Prostate gland (tissue), 2 donors: ENCODE data around the gene DNAJB14. TPM values are rescaled to one million over a fixed set of nuclear protein-coding genes. Genes with fewer than 3 reads are reported as not detected.

Experiments
- DNase-seq: peaks from one replicate; pipeline ENCODE4 v3.0.0-alpha.2; 2019; ENCODE audit warnings: low spot score
- H3K27ac ChIP-seq, 2 donors: fragments of 200-600 bp; sonication (generic); 2 replicates each; pipeline ENCODE4 v1.5.1; 2017 to 2019
- H3K27me3 ChIP-seq: fragments of 200-600 bp; sonication (generic); replicated peaks from 2 replicates; pipeline ENCODE4 v1.5.1; 2019; ENCODE audit not compliant: insufficient read depth
- H3K36me3 ChIP-seq, 2 donors: fragments of 200-600 bp; sonication (generic); 1 replicate in 1 of 2; 2 replicates in 1 of 2; pipeline versions ENCODE4 v1.5.1 to v1.8.1; 2017 to 2019
- H3K4me1 ChIP-seq: fragments of 200-600 bp; sonication (generic); replicated peaks from 2 replicates; pipeline ENCODE4 v1.5.1; 2019
- H3K4me3 ChIP-seq, 2 donors: fragments of 200-600 bp; sonication (generic); 2 replicates each; pipeline ENCODE4 v1.5.1; 2017 to 2019
- H3K9me3 ChIP-seq: fragments of 200-600 bp; sonication (generic); 2 replicates; pipeline ENCODE4 v1.5.1; 2017
- CTCF ChIP-seq, 4 experiments: fragments of 200-600 bp in 2 of 4; fragments of 450-650 bp in 2 of 4; sonication (generic) in 2 of 4; IDR thresholded peaks; 1 replicate in 3 of 4; 2 replicates in 1 of 4; pipeline ENCODE4 v1.5.1; 2016 to 2019; ENCODE audit warnings: antibody characterized with exemption in 4 of 4, mild to moderate bottlenecking in 2 of 4, moderate library complexity in 2 of 4
- POLR2A ChIP-seq: fragments of 450-650 bp; IDR thresholded peaks from one replicate; pipeline ENCODE4 v1.6.1; 2016; ENCODE audit warnings: antibody characterized with exemption, mild to moderate bottlenecking
- POLR2AphosphoS5 ChIP-seq: sonication (generic); formaldehyde crosslinking; IDR thresholded peaks from one replicate; pipeline ENCODE4 v1.6.1; 2017; ENCODE audit warnings: antibody characterized with exemption
- WGBS: methylation state at CpG from one replicate; pipeline ENCODE4 v1.1.5; 2018; 5-methylcytosine and 5-hydroxymethylcytosine counted together
- intact Hi-C: fragments of 100-400 bp; cut with DNase I; formaldehyde crosslinking; loops from one replicate; pipeline ENCODE4 v1.14.2; 2022
- total RNA-seq, 2 donors: library from RNA; depleted of rRNA; stranded (reverse); fragments of >200 nt; gene quantifications; one replicate each; pipeline ENCODE4 v1.1.0, GENCODE V29; 2016

Gene DNAJB14
- total RNA-seq, 2 donors from 2014 or later: 23.3 to 27.4 TPM

GRCh38 chr4:99949034-99949998, 2.9 kb upstream of the DNAJB14 start:
- Histone ChIP-seq H3K9me3 (no peaks in the 10 kb centered on the region), H3K27me3 (no peaks in the 10 kb centered on the region), H3K27ac (peak overlapping the region; percentile 94 to 97), H3K4me3 (peak overlapping the region; percentile 72 to 82), H3K36me3 (no peaks in the 10 kb centered on the region), H3K4me1 (peaks cover 6% of the 10 kb centered on the region)
- WGBS: 1% methylated on average over 98 of the region's 98 CpGs
- intact Hi-C loops: loop anchor here (2.0 kb wide), 2 partner anchors 55 to 387 kb away; partner anchors contain the start of gene LAMTOR3
- DNase-seq: peak; percentile 93
- TF ChIP-seq CTCF (IDR thresholded peaks at IDR 0.05): peak in 3 of 4 experiments; percentile 81 to 88 (median 88)
- TF ChIP-seq POLR2AphosphoS5: peak; percentile 77
- peak; percentile 43 for TF ChIP-seq POLR2A

GRCh38 chr4:99947608-99948007, 1.2 kb upstream of the DNAJB14 start:
- Histone ChIP-seq H3K4me1 (peaks cover 6% of the 10 kb centered on the region), H3K36me3 (no peaks in the 10 kb centered on the region), H3K9me3 (no peaks in the 10 kb centered on the region), H3K27ac (peak overlapping the region; percentile 95 to 97), H3K4me3 (peak overlapping the region in 1 of 2 donors; percentile 84), H3K27me3 (no peaks in the 10 kb centered on the region)
- DNase-seq: no peak
- TF ChIP-seq POLR2A (no peak), CTCF (IDR thresholded peaks at IDR 0.05) (no peak), POLR2AphosphoS5 (no peak)
- intact Hi-C loops: loop anchor here (2.0 kb wide), 3 partner anchors 53 to 385 kb away; partner anchors contain the start of gene LAMTOR3
- WGBS: 66% methylated on average over 4 of the region's 4 CpGs

- no peaks in the 10 kb centered on the region for H3K9me3 ChIP-seq
- H3K4me1 ChIP-seq: peaks cover 5% of the 10 kb centered on the region
- intact Hi-C loops: loop anchor here (2.0 kb wide), 1 partner anchor 58 kb away; no protein-coding TSS in a partner anchor
- H3K36me3 ChIP-seq: no peaks in the 10 kb centered on the region
- H3K4me3 ChIP-seq: peak overlapping the region; percentile 84 to 92
- no peak for TF ChIP-seq POLR2AphosphoS5
- no peak for TF ChIP-seq POLR2A
- no peak for TF ChIP-seq CTCF (IDR thresholded peaks at IDR 0.05)
- H3K27me3 ChIP-seq: no peaks in the 10 kb centered on the region
- no peak for DNase-seq
- peak overlapping the region; percentile 95 to 97 for H3K27ac ChIP-seq
- 18% methylated on average over 8 of the region's 8 CpGs for WGBS
These were observed 766 bp upstream of the DNAJB14 start for GRCh38 chr4:99947190-99947578.

GRCh38 chr4:99945718-99946355, 581 bp downstream of the DNAJB14 start:
- H3K27me3 ChIP-seq: no peaks in the 10 kb centered on the region
- DNase-seq: no peak
- peak overlapping the region; percentile 95 to 97 for H3K27ac ChIP-seq
- H3K4me3 ChIP-seq: peak overlapping the region; percentile 84 to 92
- no peaks in the 10 kb centered on the region for H3K9me3 ChIP-seq
- intact Hi-C loops: loop anchor here (2.0 kb wide), 1 partner anchor 57 kb away; no protein-coding TSS in a partner anchor
- H3K36me3 ChIP-seq: no peaks in the 10 kb centered on the region
- H3K4me1 ChIP-seq: peaks cover 2% of the 10 kb centered on the region
- 2% methylated on average over 25 of the region's 25 CpGs for WGBS
- TF ChIP-seq CTCF (IDR thresholded peaks at IDR 0.05) (no peak), POLR2A (no peak), POLR2AphosphoS5 (no peak)
